ENCODE data around the gene RSPO3. TPM values are rescaled to one million over a fixed set of nuclear protein-coding genes. Genes with fewer than 3 reads are reported as not detected.
"Not testable (repeated sequence)": the region's sequence is repeated elsewhere in the genome, so short reads cannot be mapped to it uniquely, and the experiment has no call there.

The RSPO3 gene
- polyA plus RNA-seq, 2 donors: 1.9 to 2.3 TPM

- H3K36me3 ChIP-seq (ENCODE audit: control insufficient read depth in 2 of 2, insufficient read depth in 2 of 2, low read length in 1 of 2): no peaks in the 10 kb centered on the region
- no peak overlapping the region for H3K27ac ChIP-seq (ENCODE audit: low read depth in 2 of 2, low read length in 1 of 2)
- H3K9me3 ChIP-seq (ENCODE audit: control insufficient read depth in 2 of 2, insufficient read depth in 1 of 2, low read depth in 1 of 2, low read length in 1 of 2): no peaks in the 10 kb centered on the region
- no peaks in the 10 kb centered on the region for H3K27me3 ChIP-seq (ENCODE audit: control insufficient read depth in 1 of 2, insufficient read depth in 2 of 2, low read length in 2 of 2)
- 46 to 49% methylated on average over 2 of the region's 2 CpGs for WGBS, 2 donors
- H3K4me3 ChIP-seq (ENCODE audit: low read depth in 1 of 2, low read length in 2 of 2): no peak overlapping the region
- no peaks in the 10 kb centered on the region for H3K4me1 ChIP-seq (ENCODE audit: control insufficient read depth in 2 of 2, insufficient read depth in 2 of 2, low read length in 1 of 2)
Observed at GRCh38 chr6:127216810-127217789, 98.6 kb downstream of the RSPO3 start.

GRCh38 chr6:127219869-127220268 is 101.4 kb downstream of the RSPO3 start:
- no peak overlapping the region for H3K4me3 ChIP-seq (ENCODE audit: low read depth in 1 of 2, low read length in 2 of 2)
- no peaks in the 10 kb centered on the region for H3K9me3 ChIP-seq (ENCODE audit: control insufficient read depth in 2 of 2, insufficient read depth in 1 of 2, low read depth in 1 of 2, low read length in 1 of 2)
- WGBS, 2 donors: 78 to 84% methylated on average over 1 of the region's 1 CpG
- H3K27ac ChIP-seq (ENCODE audit: low read depth in 2 of 2, low read length in 1 of 2): no peak overlapping the region
- H3K36me3 ChIP-seq (ENCODE audit: control insufficient read depth in 2 of 2, insufficient read depth in 2 of 2, low read length in 1 of 2): no peaks in the 10 kb centered on the region
- H3K4me1 ChIP-seq (ENCODE audit: control insufficient read depth in 2 of 2, insufficient read depth in 2 of 2, low read length in 1 of 2): no peaks in the 10 kb centered on the region
- no peaks in the 10 kb centered on the region for H3K27me3 ChIP-seq (ENCODE audit: control insufficient read depth in 1 of 2, insufficient read depth in 2 of 2, low read length in 2 of 2)

- H3K27ac ChIP-seq (ENCODE audit: low read depth in 2 of 2, low read length in 1 of 2): no peak overlapping the region
- WGBS, 2 donors: 78 to 80% methylated on average over 4 of the region's 4 CpGs
- H3K4me1 ChIP-seq (ENCODE audit: control insufficient read depth in 2 of 2, insufficient read depth in 2 of 2, low read length in 1 of 2): no peaks in the 10 kb centered on the region
- no peak overlapping the region for H3K4me3 ChIP-seq (ENCODE audit: low read depth in 1 of 2, low read length in 2 of 2)
- H3K27me3 ChIP-seq (ENCODE audit: control insufficient read depth in 1 of 2, insufficient read depth in 2 of 2, low read length in 2 of 2): no peaks in the 10 kb centered on the region
- no peaks in the 10 kb centered on the region for H3K36me3 ChIP-seq (ENCODE audit: control insufficient read depth in 2 of 2, insufficient read depth in 2 of 2, low read length in 1 of 2)
- no peaks in the 10 kb centered on the region for H3K9me3 ChIP-seq (ENCODE audit: control insufficient read depth in 2 of 2, insufficient read depth in 1 of 2, low read depth in 1 of 2, low read length in 1 of 2)
Observed at GRCh38 chr6:127221201-127221600, 102.7 kb downstream of the RSPO3 start.

GRCh38 chr6:127222418-127222817 is 103.9 kb downstream of the RSPO3 start:
- Histone ChIP-seq H3K9me3 (ENCODE audit: control insufficient read depth in 2 of 2, insufficient read depth in 1 of 2, low read depth in 1 of 2, low read length in 1 of 2) (no peaks in the 10 kb centered on the region), H3K4me1 (ENCODE audit: control insufficient read depth in 2 of 2, insufficient read depth in 2 of 2, low read length in 1 of 2) (no peaks in the 10 kb centered on the region), H3K27me3 (ENCODE audit: control insufficient read depth in 1 of 2, insufficient read depth in 2 of 2, low read length in 2 of 2) (no peaks in the 10 kb centered on the region), H3K36me3 (ENCODE audit: control insufficient read depth in 2 of 2, insufficient read depth in 2 of 2, low read length in 1 of 2) (no peaks in the 10 kb centered on the region), H3K4me3 (ENCODE audit: low read depth in 1 of 2, low read length in 2 of 2) (no peak overlapping the region), H3K27ac (ENCODE audit: low read depth in 2 of 2, low read length in 1 of 2) (no peak overlapping the region)
- 53 to 79% methylated on average over 1 of the region's 1 CpG for WGBS, 2 donors

GRCh38 chr6:127225497-127225896 is 107.0 kb downstream of the RSPO3 start:
- Histone ChIP-seq H3K27me3 (ENCODE audit: control insufficient read depth in 1 of 2, insufficient read depth in 2 of 2, low read length in 2 of 2) (no peaks in the 10 kb centered on the region), H3K4me3 (ENCODE audit: low read depth in 1 of 2, low read length in 2 of 2) (no peak overlapping the region), H3K36me3 (ENCODE audit: control insufficient read depth in 2 of 2, insufficient read depth in 2 of 2, low read length in 1 of 2) (no peaks in the 10 kb centered on the region), H3K4me1 (ENCODE audit: control insufficient read depth in 2 of 2, insufficient read depth in 2 of 2, low read length in 1 of 2) (no peaks in the 10 kb centered on the region), H3K27ac (ENCODE audit: low read depth in 2 of 2, low read length in 1 of 2) (no peak overlapping the region), H3K9me3 (ENCODE audit: control insufficient read depth in 2 of 2, insufficient read depth in 1 of 2, low read depth in 1 of 2, low read length in 1 of 2) (no peaks in the 10 kb centered on the region)
- 66 to 68% methylated on average over 1 of the region's 1 CpG for WGBS, 2 donors

- H3K27me3 ChIP-seq (ENCODE audit: control insufficient read depth in 1 of 2, insufficient read depth in 2 of 2, low read length in 2 of 2); H3K4me3 ChIP-seq (ENCODE audit: low read depth in 1 of 2, low read length in 2 of 2); H3K36me3 ChIP-seq (ENCODE audit: control insufficient read depth in 2 of 2, insufficient read depth in 2 of 2, low read length in 1 of 2); H3K9me3 ChIP-seq (ENCODE audit: control insufficient read depth in 2 of 2, insufficient read depth in 1 of 2, low read depth in 1 of 2, low read length in 1 of 2); H3K27ac ChIP-seq (ENCODE audit: low read depth in 2 of 2, low read length in 1 of 2); H3K4me1 ChIP-seq (ENCODE audit: control insufficient read depth in 2 of 2, insufficient read depth in 2 of 2, low read length in 1 of 2): not testable (repeated sequence)
- 76 to 87% methylated on average over 3 of the region's 3 CpGs for WGBS, 2 donors
Observed at GRCh38 chr6:127233819-127234218, 115.3 kb downstream of the RSPO3 start.

GRCh38 chr6:127243501-127243900 is 125.0 kb downstream of the RSPO3 start:
- Histone ChIP-seq H3K27me3 (ENCODE audit: control insufficient read depth in 1 of 2, insufficient read depth in 2 of 2, low read length in 2 of 2) (no peaks in the 10 kb centered on the region), H3K4me1 (ENCODE audit: control insufficient read depth in 2 of 2, insufficient read depth in 2 of 2, low read length in 1 of 2) (no peaks in the 10 kb centered on the region), H3K9me3 (ENCODE audit: control insufficient read depth in 2 of 2, insufficient read depth in 1 of 2, low read depth in 1 of 2, low read length in 1 of 2) (no peaks in the 10 kb centered on the region), H3K36me3 (ENCODE audit: control insufficient read depth in 2 of 2, insufficient read depth in 2 of 2, low read length in 1 of 2) (no peaks in the 10 kb centered on the region), H3K4me3 (ENCODE audit: low read depth in 1 of 2, low read length in 2 of 2) (no peak overlapping the region), H3K27ac (ENCODE audit: low read depth in 2 of 2, low read length in 1 of 2) (no peak overlapping the region)
- WGBS, 2 donors: 58 to 69% methylated on average over 1 of the region's 1 CpG

Other genes with a start within 250 kb of the RSPO3 start
- gene RNF146, start 148.2 kb downstream of the RSPO3 start, polyA plus RNA-seq: 10 to 100 TPM; 16.1 to 17.9 TPM
- gene ECHDC1, start 224.9 kb downstream of the RSPO3 start, polyA plus RNA-seq: 10 to 100 TPM; 16.9 to 30.4 TPM

Measured in esophagus (tissue), 2 donors.